ENCODE results near the gene KLK11.
"Not testable (repeated sequence)": the region's sequence is repeated elsewhere in the genome, so short reads cannot be mapped to it uniquely, and the experiment has no call there.

KLK11 gene

DNA sequence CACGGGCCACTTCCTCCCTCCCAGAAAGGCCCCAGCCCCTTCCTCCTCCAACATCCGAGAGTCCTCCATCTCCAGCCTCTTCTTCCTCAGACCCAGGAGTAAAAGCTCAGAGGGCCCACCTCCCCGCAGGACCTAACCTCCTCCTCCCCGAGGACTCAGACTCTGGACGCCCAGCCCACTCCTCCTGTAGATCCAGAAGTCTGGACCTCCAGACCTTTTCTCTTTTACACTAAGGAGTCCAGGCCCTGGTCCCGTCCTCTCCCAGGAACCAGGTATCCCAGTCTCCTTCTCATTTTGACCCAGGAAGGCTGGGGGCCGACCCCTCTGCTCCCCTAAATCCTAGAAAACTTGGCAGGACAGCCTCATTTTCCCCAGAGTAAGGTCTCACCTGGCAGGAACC lies 23.1 kb downstream of the KLK11 start:
- no peak for DNase-seq (ENCODE audit: low read depth)

- DNase-seq (ENCODE audit: low read depth) = no peak
Measured at GRCh38 chr19:51002542-51003311, 23.7 kb downstream of the KLK11 start.

- no peak for DNase-seq (ENCODE audit: low read depth)
Measured at GRCh38 chr19:51002089-51002532, 24.3 kb downstream of the KLK11 start.

DNA sequence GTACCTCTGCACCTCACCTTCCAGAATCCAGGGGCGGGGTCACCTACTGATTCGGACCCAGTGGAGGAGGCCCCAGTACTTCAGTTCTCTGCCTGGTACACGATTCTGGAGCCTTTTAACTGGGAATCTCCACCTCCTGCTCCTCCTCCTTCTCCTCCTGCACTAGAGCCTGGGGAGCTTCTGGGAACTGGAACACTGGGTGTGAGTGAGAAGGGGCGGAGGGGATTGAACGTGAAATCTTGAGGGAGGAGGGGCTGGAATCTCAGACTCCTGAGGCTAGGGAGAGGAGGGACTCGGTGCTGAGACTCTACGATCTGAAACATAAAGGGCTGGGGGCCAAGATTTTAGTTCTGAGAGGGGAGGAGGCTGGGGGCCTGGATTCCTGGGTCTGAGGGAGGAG lies 24.9 kb downstream of the KLK11 start, which contains the start of gene KLK8:
Gene KLK8 (minus strand): TSS at position 90 of the 400 bp plus-strand sequence. CDS start 437 bp downstream, outside the sequence.
- DNase-seq (ENCODE audit: low read depth) = no peak

DNA sequence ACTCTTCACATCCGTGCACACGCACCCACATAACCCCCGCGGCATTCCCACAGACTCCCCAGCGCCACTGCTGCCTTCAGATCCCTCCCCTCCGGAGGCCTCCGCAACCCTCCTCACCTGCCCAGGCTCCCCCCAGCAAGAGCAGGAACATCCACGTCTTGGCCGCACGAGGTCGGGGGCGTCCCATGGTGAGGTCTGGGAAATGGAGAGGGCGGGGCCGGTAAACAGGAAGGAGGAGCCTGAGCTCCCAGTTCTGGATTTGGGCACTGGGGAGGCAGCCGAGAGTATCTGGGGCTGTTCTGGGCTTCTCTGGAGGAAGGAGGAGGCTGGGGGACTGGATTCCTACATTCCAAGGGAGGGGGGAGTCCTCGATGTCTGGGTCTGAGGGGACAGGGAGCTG lies 25.4 kb downstream of the KLK11 start:
- no peak for DNase-seq (ENCODE audit: low read depth)

DNA sequence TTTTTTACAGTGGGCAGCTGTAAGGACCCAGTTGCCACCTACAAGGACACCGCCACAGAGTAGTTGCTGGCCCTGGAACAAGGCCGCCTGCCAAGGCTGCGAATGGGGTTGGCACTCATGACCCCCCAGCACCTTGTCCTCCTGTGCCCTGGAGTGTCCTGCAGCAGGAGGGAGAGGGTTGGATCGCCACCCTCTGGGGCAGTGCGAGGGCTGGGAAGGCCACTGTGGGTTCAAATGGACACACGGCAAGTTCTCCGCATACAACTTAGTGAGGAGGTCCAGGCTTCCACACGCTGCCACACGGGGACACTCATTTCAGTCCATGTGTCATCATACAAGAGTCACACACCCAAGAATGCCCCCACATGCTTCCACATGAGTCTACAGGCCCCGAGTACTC lies 26.0 kb downstream of the KLK11 start:
- DNase-seq (ENCODE audit: low read depth) = no peak

GRCh38 chr19:50998686-50999085 lies 27.7 kb downstream of the KLK11 start:
- no peak for DNase-seq (ENCODE audit: low read depth)

DNA sequence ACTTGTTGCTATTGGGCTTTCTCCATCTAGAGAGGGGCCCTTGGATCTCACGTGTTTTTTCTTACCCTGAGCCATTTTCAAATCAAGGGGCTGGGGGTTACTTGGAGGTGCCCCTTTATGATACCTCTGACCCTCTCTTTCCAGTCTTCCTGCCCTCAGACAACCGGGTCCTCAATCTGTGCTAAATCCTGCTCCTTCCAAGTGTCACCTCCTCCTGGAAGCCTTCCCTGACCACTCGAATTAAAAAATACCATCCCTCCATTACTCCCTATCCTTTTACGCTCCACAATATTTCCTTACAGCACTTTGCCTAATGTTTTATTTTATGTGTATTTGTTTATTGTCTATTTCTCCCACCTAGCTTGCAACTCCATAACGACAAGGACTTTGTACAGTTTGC lies 28.4 kb downstream of the KLK11 start:
- no peak for DNase-seq (ENCODE audit: low read depth)

DNA sequence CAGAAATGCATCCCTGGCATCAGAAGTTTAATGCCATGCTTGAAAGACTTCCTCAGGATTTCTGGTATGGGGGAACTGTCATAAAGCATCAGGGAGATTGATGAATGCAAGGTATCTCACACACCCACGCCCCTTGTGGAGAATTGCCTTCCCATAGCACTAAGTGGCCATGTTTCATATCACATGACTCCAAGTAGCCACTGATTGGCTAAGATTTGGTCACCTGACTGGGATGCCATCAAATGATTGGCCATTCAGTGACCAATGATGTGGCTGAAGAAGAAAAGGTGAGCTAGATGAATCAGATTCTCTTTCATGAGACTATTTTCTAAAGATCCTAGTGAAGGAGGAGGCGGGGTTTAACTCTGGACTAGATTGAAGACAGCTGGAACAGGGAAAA lies 32.3 kb downstream of the KLK11 start:
- DNase-seq (ENCODE audit: low read depth) = no peak

DNA sequence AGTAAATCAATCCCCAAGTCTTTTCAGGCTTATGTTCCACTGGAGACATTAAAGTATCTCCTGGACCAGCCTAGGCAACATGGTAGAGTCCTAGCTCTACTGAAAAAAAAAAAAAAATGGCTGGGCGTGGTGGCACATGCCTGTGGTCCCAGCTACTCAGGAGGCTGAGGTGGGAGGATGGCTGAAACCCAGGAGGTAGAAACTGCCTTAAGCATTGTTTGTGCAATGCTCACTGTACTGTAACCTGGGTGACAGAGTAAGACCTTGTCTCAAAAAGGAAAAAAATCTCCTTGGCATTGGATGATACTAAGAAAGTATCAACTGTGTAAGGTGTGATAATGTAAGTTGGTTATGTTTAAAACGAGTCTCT lies 33.8 kb downstream of the KLK11 start:
- no peak for DNase-seq (ENCODE audit: low read depth)

GRCh38 chr19:50984416-50984815 lies 42.0 kb downstream of the KLK11 start:
- DNase-seq (ENCODE audit: low read depth) = not testable (repeated sequence)

GRCh38 chr19:50983625-50984292 lies 42.7 kb downstream of the KLK11 start, which contains the start of gene KLK7:
Gene KLK7 (minus strand): TSS chr19:50983917. CDS start chr19:50982399, 1,518 bp downstream.
- DNase-seq (ENCODE audit: low read depth) = no peak

- no peak for DNase-seq (ENCODE audit: low read depth)
Measured at GRCh38 chr19:50982186-50982585, 44.2 kb downstream of the KLK11 start.

GRCh38 chr19:50981587-50982146 lies 44.7 kb downstream of the KLK11 start:
- no peak for DNase-seq (ENCODE audit: low read depth)

DNA sequence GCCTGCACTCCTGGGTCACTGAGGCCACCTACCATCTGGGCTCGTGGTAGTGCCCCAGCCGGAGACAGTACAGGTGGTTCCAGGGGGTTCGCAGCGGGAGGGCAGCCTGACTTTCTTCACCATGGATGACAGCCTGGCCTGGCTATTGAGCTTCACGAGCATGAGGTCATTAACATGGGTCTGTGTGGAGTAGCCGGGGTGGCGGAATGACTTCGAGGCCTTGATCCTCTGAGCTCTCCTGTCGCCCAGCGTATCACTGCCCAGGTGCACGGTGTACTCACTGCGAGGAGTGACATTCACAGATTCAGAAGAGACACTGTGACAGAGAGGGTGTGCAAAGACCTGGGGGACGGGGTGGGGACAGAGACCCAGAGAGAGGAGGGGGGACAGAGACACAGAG lies 46.2 kb downstream of the KLK11 start:
- DNase-seq (ENCODE audit: low read depth) = no peak

GRCh38 chr19:50979758-50980157 lies 46.7 kb downstream of the KLK11 start:
- no peak for DNase-seq (ENCODE audit: low read depth)

GRCh38 chr19:50978772-50979390 lies 47.5 kb downstream of the KLK11 start:
- no peak for DNase-seq (ENCODE audit: low read depth)

DNA sequence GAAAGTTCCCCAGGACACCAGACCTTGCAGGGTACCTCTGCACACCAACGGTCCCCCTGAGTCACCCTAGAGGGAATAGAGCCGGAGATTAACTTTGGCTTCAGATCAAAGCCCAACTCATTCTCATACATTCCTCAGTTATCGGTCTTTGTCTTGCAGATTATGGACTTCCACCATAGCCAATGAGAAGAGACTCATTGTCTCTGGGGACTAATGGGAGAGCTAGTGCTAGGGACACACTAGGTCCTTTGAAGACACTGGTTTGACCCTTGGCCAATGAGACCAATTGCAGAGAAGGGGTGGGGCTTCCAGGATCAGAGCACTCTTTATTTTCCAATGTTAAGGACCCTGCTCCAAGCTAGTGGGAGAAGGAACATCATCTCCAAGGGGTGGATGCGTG lies 48.8 kb downstream of the KLK11 start:
- DNase-seq (ENCODE audit: low read depth) = no peak

GRCh38 chr19:50975766-50976165 lies 50.6 kb downstream of the KLK11 start:
- DNase-seq (ENCODE audit: low read depth) = no peak

DNA sequence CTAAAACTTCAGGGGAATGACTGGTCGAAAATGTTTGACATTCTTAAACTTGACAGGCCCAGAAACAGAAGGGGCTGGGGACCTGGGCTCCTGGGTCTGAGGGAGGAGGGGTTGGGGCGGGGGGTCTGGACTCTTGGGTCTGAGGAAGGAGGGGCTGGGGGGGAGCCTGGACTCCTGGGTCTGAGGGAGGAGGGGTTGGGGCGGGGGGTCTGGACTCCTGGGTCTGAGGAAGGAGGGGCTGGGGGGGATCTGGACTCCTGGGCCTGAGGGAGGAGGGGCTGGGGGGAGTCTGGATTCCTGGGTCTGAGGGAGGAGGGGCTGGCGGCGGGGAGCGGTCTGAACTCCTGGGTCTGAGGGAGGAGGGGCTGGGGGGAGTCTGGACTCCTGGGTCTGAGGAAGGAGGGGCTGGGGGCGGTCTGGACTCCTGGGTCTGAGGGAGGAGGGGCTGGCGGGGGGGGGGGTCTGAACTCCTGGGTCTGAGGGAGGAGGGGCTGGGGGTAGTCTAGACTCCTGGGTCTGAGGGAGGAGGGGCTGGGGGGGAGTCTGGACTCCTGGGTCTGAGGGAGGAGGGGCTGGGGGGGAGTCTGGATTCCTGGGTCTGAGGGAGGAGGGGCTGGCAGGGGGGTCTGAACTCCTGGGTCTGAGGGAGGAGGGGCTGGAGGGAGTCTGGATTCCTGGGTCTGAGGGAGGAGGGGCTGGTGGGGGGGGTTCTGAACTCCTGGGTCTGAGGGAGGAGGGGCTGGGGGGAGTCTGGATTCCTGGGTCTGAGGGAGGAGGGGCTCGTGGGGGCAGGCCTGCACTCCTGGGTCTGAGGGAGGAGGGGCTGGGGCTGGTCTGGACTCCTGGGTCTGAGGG lies 51.5 kb downstream of the KLK11 start:
- DNase-seq (ENCODE audit: low read depth) = no peak

DNA sequence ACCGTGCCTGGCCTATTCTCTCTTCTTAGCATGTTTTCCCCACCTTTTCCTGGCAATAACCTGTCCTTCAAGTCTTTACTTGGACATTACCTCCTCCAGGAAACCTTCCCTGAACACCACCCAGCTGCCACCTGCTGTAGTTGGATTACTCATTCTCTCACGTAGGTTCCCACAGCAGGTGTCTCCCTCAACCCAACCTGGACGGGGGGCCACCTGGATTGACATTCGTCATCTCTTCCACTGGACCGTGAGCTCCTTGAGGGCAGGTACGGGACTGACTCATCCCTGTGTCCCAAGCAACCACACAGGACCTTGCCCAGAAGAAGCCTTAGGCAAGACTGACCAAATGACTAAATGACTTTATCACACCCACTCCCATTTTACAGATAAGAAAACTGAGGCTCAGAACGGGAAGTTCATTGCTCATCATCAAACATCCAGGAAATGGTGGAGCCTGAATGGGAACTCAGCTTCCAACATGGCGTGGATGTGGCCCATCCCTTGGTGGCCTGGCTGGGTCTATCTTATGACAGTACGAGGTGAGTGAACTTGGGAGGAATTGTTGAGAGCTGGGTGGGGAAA lies 53.5 kb downstream of the KLK11 start:
- DNase-seq (ENCODE audit: low read depth) = no peak

All from activated T-helper 1 cell treated with Interleukin-2 at 50 U/mL for 16 hours (primary cell).